HG03025 (cell line): ENCODE measurements around the gene KLF6.

Source experiments
- ATAC-seq: cut with Tn5 transposase; IDR thresholded peaks from one replicate; pipeline ENCODE4 v1.9.1; 2021; ENCODE audit warnings: mild to moderate bottlenecking, moderate library complexity; ENCODE audit not compliant: unreplicated experiment, low FRiP score

KLF6 gene

GRCh38 chr10:3812141-3812540 is 27.1 kb upstream of the KLF6 start:
- ATAC-seq: no peak

GRCh38 chr10:3811291-3811870 is 26.4 kb upstream of the KLF6 start:
- ATAC-seq: peak; percentile 89

- ATAC-seq: no peak
Observed at GRCh38 chr10:3808689-3809199, 23.7 kb upstream of the KLF6 start.

- ATAC-seq: no peak
Observed at GRCh38 chr10:3807928-3808496, 23.0 kb upstream of the KLF6 start.

- no peak for ATAC-seq
Observed at GRCh38 chr10:3807211-3807927, 22.4 kb upstream of the KLF6 start.

DNA sequence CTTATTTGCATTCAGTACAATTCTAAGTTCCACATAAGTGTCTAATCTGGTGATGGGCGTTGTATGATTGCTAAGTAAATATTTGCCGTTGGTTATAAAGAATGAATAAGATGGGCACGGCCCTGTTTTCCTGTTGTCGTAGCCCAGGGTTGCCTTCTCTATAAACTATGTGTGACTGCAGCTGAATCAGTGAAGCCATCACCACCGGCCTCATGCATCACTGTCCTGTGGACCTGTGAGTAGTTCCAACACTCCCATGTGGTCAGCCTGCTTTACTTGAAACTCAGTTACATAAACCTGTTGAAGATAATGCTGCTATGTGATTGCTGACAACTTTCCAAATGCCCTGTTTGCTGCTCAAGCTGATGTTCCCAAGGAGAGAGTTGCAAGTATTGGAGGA is 21.6 kb upstream of the KLF6 start:
- ATAC-seq: no peak

- ATAC-seq: peak; percentile 45
Observed at GRCh38 chr10:3805791-3806461, 20.9 kb upstream of the KLF6 start.

GRCh38 chr10:3805201-3805790 is 20.3 kb upstream of the KLF6 start:
- ATAC-seq: no peak

DNA sequence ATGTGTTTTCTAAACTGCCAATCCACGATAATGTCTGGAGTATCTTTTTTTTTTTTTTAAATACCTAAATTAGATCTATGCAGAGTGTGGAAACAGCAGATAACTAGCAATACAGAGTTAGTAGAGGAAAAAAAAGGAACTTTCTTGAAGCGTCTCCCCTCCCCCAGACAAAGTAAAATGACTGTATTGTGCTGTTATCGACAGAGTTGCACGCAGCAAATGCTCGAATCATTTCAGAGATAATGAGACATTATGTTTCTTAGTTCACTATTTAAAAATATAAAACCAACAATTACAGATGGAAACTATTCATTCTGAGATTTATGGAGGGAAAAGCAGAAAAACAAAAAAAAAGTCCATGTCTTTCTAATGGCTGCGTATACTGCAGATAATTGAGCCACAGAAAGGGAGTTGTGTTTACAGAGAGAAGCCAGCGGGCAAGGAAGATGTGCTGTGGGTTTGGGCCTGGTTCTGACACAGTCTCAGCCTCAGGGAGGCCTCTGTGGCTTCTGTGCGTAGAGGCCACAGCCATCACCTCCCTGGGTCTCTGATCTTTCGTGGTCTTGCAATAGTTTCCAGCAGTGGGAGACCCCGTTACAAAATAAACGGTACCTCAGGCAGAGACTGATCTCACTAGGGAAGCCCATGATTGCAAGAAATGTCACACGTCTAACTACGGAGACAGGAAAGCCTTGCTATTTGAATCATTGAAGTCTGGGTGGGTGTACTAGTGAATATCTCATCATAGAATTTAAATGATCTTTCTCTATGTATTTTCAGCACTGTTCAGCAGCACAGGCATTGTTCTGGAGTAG is 19.1 kb upstream of the KLF6 start:
- ATAC-seq: no peak

DNA sequence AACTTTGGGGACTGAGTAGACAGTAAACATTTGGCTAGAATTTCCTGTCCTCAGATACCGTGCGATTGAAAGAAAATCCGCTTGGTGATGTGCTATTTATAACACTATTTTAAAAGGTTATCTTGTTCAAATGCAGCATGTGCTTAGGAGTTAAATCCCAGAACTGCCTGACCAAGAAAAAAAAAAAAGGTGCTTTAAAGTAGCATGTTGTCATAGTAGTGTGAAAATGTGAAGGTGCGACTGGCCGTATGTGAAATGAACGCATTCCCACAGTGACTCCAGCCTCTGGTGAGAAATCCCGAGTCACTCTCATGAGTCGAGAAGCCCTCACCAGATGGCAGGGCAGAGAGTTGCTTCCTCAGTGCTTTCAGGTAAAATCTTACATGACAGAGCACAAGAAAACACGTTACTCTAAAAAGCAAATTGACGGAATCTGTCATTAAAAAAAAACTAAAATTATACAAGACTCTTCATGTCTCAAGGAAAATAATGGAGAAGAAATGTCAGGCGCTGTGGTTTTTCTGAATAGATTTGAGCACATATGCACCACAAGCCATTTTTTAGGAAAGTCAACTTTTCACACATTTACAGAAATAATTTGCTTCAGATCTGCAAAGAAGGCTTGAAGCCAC is 18.4 kb upstream of the KLF6 start:
- ATAC-seq: no peak

- ATAC-seq: no peak
Observed at GRCh38 chr10:3802526-3803265, 17.7 kb upstream of the KLF6 start.

- ATAC-seq: no peak
Observed at GRCh38 chr10:3801558-3802192, 16.7 kb upstream of the KLF6 start.

GRCh38 chr10:3800586-3800985 is 15.6 kb upstream of the KLF6 start:
- ATAC-seq: no peak

GRCh38 chr10:3797750-3798149 is 12.7 kb upstream of the KLF6 start:
- no peak for ATAC-seq

GRCh38 chr10:3793553-3793952 is 8.5 kb upstream of the KLF6 start:
- no peak for ATAC-seq

GRCh38 chr10:3792710-3793219 is 7.8 kb upstream of the KLF6 start:
- ATAC-seq: no peak

DNA sequence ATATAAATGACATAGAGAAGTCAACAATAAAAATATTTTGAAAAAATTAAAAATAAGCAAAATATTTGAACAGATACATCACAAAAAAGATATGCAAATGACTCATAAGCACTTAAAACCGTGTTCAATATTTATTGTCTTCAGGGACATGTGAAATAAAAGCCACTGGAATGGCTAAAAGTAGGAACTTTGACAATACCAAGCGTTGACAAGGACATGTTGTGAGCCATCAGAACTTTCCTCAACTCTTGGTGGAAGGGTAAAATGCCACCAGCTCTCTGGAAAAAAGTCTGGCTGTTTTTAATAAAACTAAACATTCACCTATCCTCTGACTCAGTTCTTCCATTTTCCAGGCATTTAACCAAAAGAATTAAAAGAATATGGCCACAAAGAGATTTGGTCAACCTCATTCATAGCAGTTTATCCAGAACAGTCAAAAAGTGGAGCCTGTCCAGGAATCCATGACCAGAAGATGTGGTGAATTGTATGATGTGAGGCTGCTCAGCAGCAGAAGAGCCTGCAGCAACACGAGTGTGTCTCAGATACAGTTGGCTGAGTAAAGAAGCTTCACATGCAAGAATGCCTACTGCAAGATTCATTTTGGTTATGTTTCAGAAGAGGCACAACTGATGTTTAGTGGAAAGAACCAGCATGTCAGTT is 7.1 kb upstream of the KLF6 start:
- no peak for ATAC-seq

- ATAC-seq: no peak
Observed at GRCh38 chr10:3790858-3791257, 5.8 kb upstream of the KLF6 start.
